Activated CD8-positive, alpha-beta memory T cell treated with anti-CD3 and anti-CD28 coated beads, Interleukin-2, amount 10 ng/mL, durations not matched to agents 7 days and 5 days (primary cell): ENCODE data around the gene MDFI. TPM values are rescaled to one million over a fixed set of nuclear protein-coding genes. Genes with fewer than 3 reads are reported as not detected.

Experiments used
- ATAC-seq: fragments of 150-1000 bp; cut with Tn5 transposase; one replicate; pipeline ENCODE4 v1.10.0; 2021; ENCODE audit warnings: moderate library complexity
- CTCF ChIA-PET: fragments of 350-600 bp; sonication (Branson Sonifier 250); formaldehyde crosslinking; loops from one replicate; lab custom pipeline; 2021; ENCODE audit warnings: antibody characterized with exemption; lab: Charles Lee
- DNase-seq: peaks from one replicate; pipeline ENCODE4 v3.0.0-alpha.2; 2020
- H3K27ac Mint-ChIP-seq: one replicate; pipeline ENCODE4 v1.8.0; 2021; ENCODE audit warnings: mild to moderate bottlenecking, mixed read lengths
- H3K27me3 Mint-ChIP-seq: one replicate; pipeline ENCODE4 v1.8.0; 2021; ENCODE audit warnings: mixed read lengths
- H3K36me3 Mint-ChIP-seq: one replicate; pipeline ENCODE4 v1.8.0; 2021; ENCODE audit warnings: mild to moderate bottlenecking, mixed read lengths
- H3K4me1 Mint-ChIP-seq: one replicate; pipeline ENCODE4 v1.8.0; 2021; ENCODE audit warnings: mixed read lengths
- H3K4me3 Mint-ChIP-seq: one replicate; pipeline ENCODE4 v1.8.0; 2021; ENCODE audit warnings: mild to moderate bottlenecking, moderate library complexity, mixed read lengths
- H3K9me3 Mint-ChIP-seq: one replicate; pipeline ENCODE4 v1.8.0; 2022; ENCODE audit warnings: low read depth, mixed read lengths
- total RNA-seq, 2 experiments: library from RNA; stranded (reverse); gene quantifications; one replicate each; pipeline ENCODE4 v1.2.3, GENCODE V29; 2021

MDFI gene
- total RNA-seq, 2 experiments from 2014 or later: not detected

GRCh38 chr6:41651246-41651961 lies 13.1 kb downstream of the MDFI start:
- H3K27me3 Mint-ChIP-seq: peaks cover 9% of the 10 kb centered on the region
- ATAC-seq: no peak

GRCh38 chr6:41651962-41652657 lies 13.8 kb downstream of the MDFI start:
- H3K4me1 Mint-ChIP-seq: no peaks in the 10 kb centered on the region
- no peak overlapping the region for H3K27ac Mint-ChIP-seq
- H3K36me3 Mint-ChIP-seq: no peaks in the 10 kb centered on the region
- H3K4me3 Mint-ChIP-seq: no peak overlapping the region
- CTCF ChIA-PET: no interaction called here
- DNase-seq: no peak
- no peak for ATAC-seq
- no peaks in the 10 kb centered on the region for H3K9me3 Mint-ChIP-seq
- H3K27me3 Mint-ChIP-seq: peaks cover 11% of the 10 kb centered on the region

More at GRCh38 chr6:41651246-41651961, 13.1 kb downstream of the MDFI start:
- Mint-ChIP-seq H3K4me3 (no peak overlapping the region), H3K9me3 (no peaks in the 10 kb centered on the region), H3K27ac (no peak overlapping the region), H3K4me1 (no peaks in the 10 kb centered on the region), H3K36me3 (no peaks in the 10 kb centered on the region)
- no peak for DNase-seq
- CTCF ChIA-PET: no interaction called here

GRCh38 chr6:41652866-41653652 lies 14.8 kb downstream of the MDFI start:
- H3K36me3 Mint-ChIP-seq: no peaks in the 10 kb centered on the region
- peaks cover 12% of the 10 kb centered on the region for H3K27me3 Mint-ChIP-seq
- H3K9me3 Mint-ChIP-seq: no peaks in the 10 kb centered on the region
- no peak overlapping the region for H3K4me3 Mint-ChIP-seq
- ATAC-seq (no peak), DNase-seq (no peak)
- CTCF ChIA-PET: no interaction called here
- H3K27ac Mint-ChIP-seq: no peak overlapping the region
- H3K4me1 Mint-ChIP-seq: no peaks in the 10 kb centered on the region

DNA sequence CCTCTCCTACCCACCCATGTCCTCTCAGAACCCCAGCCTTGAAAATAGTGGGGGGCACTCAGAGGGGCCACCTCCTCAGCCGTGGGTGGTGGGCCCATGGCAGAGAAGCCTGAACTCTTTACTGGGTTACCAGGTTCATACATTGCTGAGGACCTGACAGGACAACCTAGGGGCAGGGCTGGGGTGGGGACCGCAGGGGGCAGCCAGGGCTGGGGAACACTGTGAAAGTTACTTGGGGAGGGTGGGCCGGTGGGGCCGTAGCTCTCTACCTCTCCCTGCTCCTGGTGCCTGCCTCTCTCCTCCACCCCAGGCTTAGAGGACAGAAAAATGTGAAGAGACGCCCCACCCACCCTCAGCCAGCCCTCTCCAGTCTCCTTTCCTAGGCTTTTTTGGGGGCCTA lies 15.4 kb downstream of the MDFI start:
- ATAC-seq (no peak), DNase-seq (no peak)
- no peaks in the 10 kb centered on the region for H3K4me1 Mint-ChIP-seq
- no peaks in the 10 kb centered on the region for H3K36me3 Mint-ChIP-seq
- peaks cover 16% of the 10 kb centered on the region for H3K27me3 Mint-ChIP-seq
- H3K27ac Mint-ChIP-seq: no peak overlapping the region
- no peak overlapping the region for H3K4me3 Mint-ChIP-seq
- H3K9me3 Mint-ChIP-seq: no peaks in the 10 kb centered on the region
- CTCF ChIA-PET: no interaction called here

- Mint-ChIP-seq H3K36me3 (no peaks in the 10 kb centered on the region), H3K27ac (no peak overlapping the region), H3K9me3 (no peaks in the 10 kb centered on the region), H3K4me1 (no peaks in the 10 kb centered on the region), H3K27me3 (peaks cover 16% of the 10 kb centered on the region), H3K4me3 (no peak overlapping the region)
- CTCF ChIA-PET: no interaction called here
- no peak for ATAC-seq
- no peak for DNase-seq
Observed at GRCh38 chr6:41654151-41654697, 16.0 kb downstream of the MDFI start.

DNA sequence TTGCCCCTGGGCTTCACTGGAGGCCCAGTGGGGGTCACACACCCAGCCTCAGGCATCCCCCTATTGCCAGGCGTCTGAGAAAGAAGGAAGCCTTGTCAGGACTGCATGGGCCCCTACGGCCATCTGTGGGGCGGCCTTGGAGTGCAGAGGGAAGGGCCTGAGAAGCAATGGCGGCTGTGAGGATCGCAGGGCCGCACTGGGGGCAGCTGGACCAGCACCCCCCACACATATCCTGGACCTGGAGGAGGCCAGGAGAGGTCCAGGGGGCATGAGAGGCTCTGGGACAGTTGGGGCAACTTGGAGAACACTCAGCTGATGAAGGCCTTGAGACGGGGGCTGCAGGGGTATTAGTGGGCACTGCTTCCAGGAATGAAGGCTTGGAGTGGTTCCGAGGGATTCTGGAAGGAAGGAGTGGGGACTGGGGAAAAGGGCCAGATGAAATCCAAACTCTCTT lies 16.5 kb downstream of the MDFI start:
- no peaks in the 10 kb centered on the region for H3K9me3 Mint-ChIP-seq
- CTCF ChIA-PET: no interaction called here
- DNase-seq (no peak), ATAC-seq (no peak)
- H3K4me3 Mint-ChIP-seq: no peak overlapping the region
- peaks cover 16% of the 10 kb centered on the region for H3K27me3 Mint-ChIP-seq
- H3K36me3 Mint-ChIP-seq: no peaks in the 10 kb centered on the region
- H3K4me1 Mint-ChIP-seq: no peaks in the 10 kb centered on the region
- H3K27ac Mint-ChIP-seq: no peak overlapping the region

GRCh38 chr6:41655176-41655575 lies 16.9 kb downstream of the MDFI start:
- Mint-ChIP-seq H3K36me3 (no peaks in the 10 kb centered on the region), H3K27me3 (peaks cover 16% of the 10 kb centered on the region), H3K4me1 (no peaks in the 10 kb centered on the region), H3K4me3 (no peak overlapping the region), H3K27ac (no peak overlapping the region), H3K9me3 (no peaks in the 10 kb centered on the region)
- ATAC-seq (no peak), DNase-seq (no peak)
- CTCF ChIA-PET: no interaction called here

- no peak for ATAC-seq
- no peak for DNase-seq
- Mint-ChIP-seq H3K36me3 (no peaks in the 10 kb centered on the region), H3K27me3 (peaks cover 16% of the 10 kb centered on the region), H3K9me3 (no peaks in the 10 kb centered on the region), H3K4me3 (no peak overlapping the region), H3K27ac (no peak overlapping the region), H3K4me1 (no peaks in the 10 kb centered on the region)
- CTCF ChIA-PET: no interaction called here
Observed at GRCh38 chr6:41655646-41656001, 17.4 kb downstream of the MDFI start.

GRCh38 chr6:41656002-41656691 lies 17.9 kb downstream of the MDFI start:
- H3K4me1 Mint-ChIP-seq: no peaks in the 10 kb centered on the region
- no peak overlapping the region for H3K4me3 Mint-ChIP-seq
- H3K27me3 Mint-ChIP-seq: peaks cover 19% of the 10 kb centered on the region
- DNase-seq: no peak
- no peaks in the 10 kb centered on the region for H3K36me3 Mint-ChIP-seq
- no peak overlapping the region for H3K27ac Mint-ChIP-seq
- CTCF ChIA-PET: no interaction called here
- ATAC-seq: no peak
- H3K9me3 Mint-ChIP-seq: no peaks in the 10 kb centered on the region

GRCh38 chr6:41657131-41658094 lies 19.1 kb downstream of the MDFI start:
- no peak for ATAC-seq
- CTCF ChIA-PET: no interaction called here
- DNase-seq: no peak
- H3K4me1 Mint-ChIP-seq: no peaks in the 10 kb centered on the region
- H3K9me3 Mint-ChIP-seq: no peaks in the 10 kb centered on the region
- no peaks in the 10 kb centered on the region for H3K36me3 Mint-ChIP-seq
- H3K27me3 Mint-ChIP-seq: peaks cover 30% of the 10 kb centered on the region
- H3K27ac Mint-ChIP-seq: no peak overlapping the region
- no peak overlapping the region for H3K4me3 Mint-ChIP-seq

DNA sequence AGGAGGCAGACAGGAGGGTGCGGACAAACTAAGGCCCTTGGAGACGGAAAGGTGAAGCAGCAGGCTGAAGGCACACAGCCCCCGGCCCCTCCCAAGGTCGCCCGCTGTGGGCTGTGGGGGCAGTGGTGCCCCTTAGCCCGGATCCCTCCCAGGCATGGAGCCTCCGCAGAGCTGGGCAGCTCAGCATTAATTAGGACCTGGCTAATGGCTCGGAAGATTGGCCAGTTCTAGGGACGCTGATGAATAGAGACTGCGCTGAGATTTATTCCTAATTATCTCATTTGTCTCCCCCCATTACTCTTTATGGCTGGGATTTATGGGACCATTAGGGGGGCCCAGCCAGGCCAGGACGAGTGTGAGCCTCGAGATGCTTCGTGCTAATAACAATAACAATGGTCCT lies 20.4 kb downstream of the MDFI start:
- Mint-ChIP-seq H3K27me3 (peaks cover 34% of the 10 kb centered on the region), H3K9me3 (no peaks in the 10 kb centered on the region), H3K36me3 (no peaks in the 10 kb centered on the region), H3K4me3 (no peak overlapping the region), H3K27ac (no peak overlapping the region), H3K4me1 (no peaks in the 10 kb centered on the region)
- DNase-seq (no peak), ATAC-seq (no peak)
- CTCF ChIA-PET: no interaction called here

DNA sequence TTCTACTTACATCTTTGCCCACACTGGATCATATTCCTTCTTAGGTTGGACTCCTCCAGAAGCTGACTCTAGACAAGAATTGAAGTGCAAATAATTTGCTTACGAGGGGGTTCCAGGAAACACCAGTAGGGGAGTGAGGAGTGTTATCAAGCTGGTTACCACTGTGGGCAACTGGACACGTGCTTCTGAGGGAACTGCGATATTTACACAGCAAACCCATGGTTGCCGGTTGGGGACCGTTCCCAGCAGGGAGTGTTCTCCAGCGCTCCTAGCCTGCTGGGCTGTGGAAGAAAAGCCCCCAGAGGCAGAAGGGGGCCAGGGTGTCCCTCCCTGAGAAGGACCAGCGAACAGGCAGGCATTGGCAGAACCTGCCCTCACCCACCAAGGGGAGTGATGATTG lies 21.7 kb downstream of the MDFI start:
- no peak overlapping the region for H3K27ac Mint-ChIP-seq
- no peak overlapping the region for H3K4me3 Mint-ChIP-seq
- H3K9me3 Mint-ChIP-seq: no peaks in the 10 kb centered on the region
- H3K4me1 Mint-ChIP-seq: no peaks in the 10 kb centered on the region
- H3K27me3 Mint-ChIP-seq: peaks cover 33% of the 10 kb centered on the region
- no peak for ATAC-seq
- no peak for DNase-seq
- H3K36me3 Mint-ChIP-seq: no peaks in the 10 kb centered on the region
- CTCF ChIA-PET: no interaction called here
